Skeletal muscle tissue (tissue), 4 donors: ENCODE data around the gene PDE4D. TPM values are rescaled to one million over a fixed set of nuclear protein-coding genes. Genes with fewer than 3 reads are reported as not detected.

Experiments used
- H3K27ac ChIP-seq: one replicate; pipeline ENCODE4 v1.7.0; 2013; ENCODE audit warnings: mild to moderate bottlenecking, low read depth, low read length, inconsistent platforms
- H3K27me3 ChIP-seq, 3 donors: one replicate each; pipeline ENCODE4 v1.7.0; 2013; ENCODE audit warnings: low read length in 3 of 3; ENCODE audit not compliant: control insufficient read depth in 3 of 3, insufficient read depth in 3 of 3
- H3K36me3 ChIP-seq, 3 donors: one replicate each; pipeline ENCODE4 v1.7.0; 2013; ENCODE audit warnings: low read length in 3 of 3; ENCODE audit not compliant: control insufficient read depth in 3 of 3, insufficient read depth in 3 of 3
- H3K4me1 ChIP-seq, 3 donors: one replicate each; pipeline ENCODE4 v1.7.0; 2013; ENCODE audit warnings: low read length in 3 of 3, mild to moderate bottlenecking in 3 of 3; ENCODE audit not compliant: control insufficient read depth in 3 of 3, insufficient read depth in 3 of 3
- H3K4me3 ChIP-seq, 3 donors: one replicate each; pipeline ENCODE4 v1.7.0; 2013; ENCODE audit warnings: low read length in 3 of 3
- H3K9ac ChIP-seq, 3 donors: one replicate each; pipeline ENCODE4 v1.7.0; 2013; ENCODE audit warnings: low read length in 3 of 3, mild to moderate bottlenecking in 3 of 3, moderate library complexity in 2 of 3, low read depth in 1 of 3
- H3K9me3 ChIP-seq, 3 donors: one replicate each; pipeline ENCODE4 v1.7.0; 2013; ENCODE audit warnings: low read length in 3 of 3; ENCODE audit not compliant: control insufficient read depth in 3 of 3
- total RNA-seq: library from RNA; depleted of rRNA; stranded (reverse); fragments of >200 nt; gene quantifications from one replicate; pipeline ENCODE4 v1.2.3, GENCODE V29; 2014
- donor health status: Osteomylitis.

Gene PDE4D
- total RNA-seq, 1 donor from 2014 or later = 59.0 TPM

DNA sequence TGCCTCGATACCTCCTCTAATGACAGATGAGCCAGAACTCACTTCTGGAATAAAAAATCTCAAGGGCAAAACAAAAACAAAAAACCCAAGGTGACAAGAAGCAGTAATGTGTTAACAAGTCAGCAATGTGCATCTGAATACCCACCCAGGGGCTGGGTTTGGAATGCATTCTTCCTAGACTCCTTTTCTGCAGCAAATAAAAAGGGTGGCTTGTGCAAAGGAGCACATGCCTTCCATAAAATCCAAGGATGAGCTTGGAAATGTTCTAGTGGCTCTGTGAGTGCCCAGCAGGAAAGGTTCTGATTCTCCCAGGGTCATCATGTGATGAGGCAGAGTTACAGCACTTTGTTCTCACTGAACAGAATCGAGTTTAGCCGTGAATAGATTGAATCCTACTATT, 710.8 kb downstream of the PDE4D start:
- H3K4me1 ChIP-seq = peaks cover 18 to 26% (median 19%) of the 10 kb centered on the region in 3 donors
- H3K27me3 ChIP-seq = no peaks in the 10 kb centered on the region
- no peaks in the 10 kb centered on the region for H3K9me3 ChIP-seq
- H3K9ac ChIP-seq = no peak overlapping the region
- peaks cover 0 to under 1% (median 0%) of the 10 kb centered on the region in 3 donors for H3K36me3 ChIP-seq
- no peak overlapping the region for H3K4me3 ChIP-seq
- H3K27ac ChIP-seq = peak overlapping the region; percentile 64

DNA sequence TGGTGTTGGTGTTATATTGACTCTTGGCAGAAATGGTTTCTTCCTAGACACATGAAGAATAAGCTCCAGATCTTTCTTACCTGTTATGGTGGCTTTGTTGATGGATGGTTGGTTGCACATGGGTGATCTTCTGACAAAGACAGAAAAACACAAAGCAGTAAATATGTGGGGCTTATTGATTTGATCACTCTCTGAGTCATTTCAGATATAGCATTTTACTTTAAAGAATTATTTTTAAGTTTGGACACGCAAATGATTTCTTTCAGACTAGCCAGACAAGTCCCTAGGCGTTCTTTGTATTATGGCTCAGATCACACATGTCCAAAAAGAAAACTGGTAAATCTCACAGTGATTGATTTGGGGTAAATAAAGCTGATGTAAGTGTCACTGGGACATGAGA, 713.0 kb downstream of the PDE4D start:
- H3K27ac ChIP-seq = no peak overlapping the region
- no peak overlapping the region for H3K9ac ChIP-seq
- peaks cover 0 to 6% (median 0%) of the 10 kb centered on the region in 3 donors for H3K36me3 ChIP-seq
- H3K4me3 ChIP-seq = no peak overlapping the region
- H3K27me3 ChIP-seq = no peaks in the 10 kb centered on the region
- H3K9me3 ChIP-seq = no peaks in the 10 kb centered on the region
- H3K4me1 ChIP-seq = peaks cover 8 to 14% (median 10%) of the 10 kb centered on the region in 3 donors

DNA sequence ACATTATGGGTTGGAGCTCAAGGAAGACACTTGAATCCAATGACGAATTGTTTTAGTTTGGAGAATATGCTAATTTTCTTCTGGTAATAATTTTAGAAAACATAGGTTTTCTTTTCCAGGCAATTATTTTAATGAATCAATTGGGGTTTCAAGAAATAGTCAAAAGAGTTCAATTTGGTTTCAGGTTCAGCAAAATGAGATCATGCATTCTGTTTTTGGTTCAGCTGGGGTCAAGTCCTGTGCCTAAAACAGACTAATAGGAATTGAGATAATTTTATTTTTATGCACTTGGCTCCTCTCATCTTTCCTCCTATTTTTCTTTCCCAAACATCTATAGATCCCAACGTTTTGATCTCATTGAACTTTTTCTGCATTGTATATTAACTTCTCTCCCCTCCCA, 713.8 kb downstream of the PDE4D start:
- Histone ChIP-seq H3K27me3 (no peaks in the 10 kb centered on the region), H3K36me3 (peaks cover 0 to 6% (median 0%) of the 10 kb centered on the region in 3 donors), H3K4me3 (no peak overlapping the region), H3K9me3 (no peaks in the 10 kb centered on the region), H3K27ac (peak overlapping the region; percentile 8), H3K9ac (no peak overlapping the region), H3K4me1 (peaks cover 3 to 12% (median 4%) of the 10 kb centered on the region in 3 donors)

DNA sequence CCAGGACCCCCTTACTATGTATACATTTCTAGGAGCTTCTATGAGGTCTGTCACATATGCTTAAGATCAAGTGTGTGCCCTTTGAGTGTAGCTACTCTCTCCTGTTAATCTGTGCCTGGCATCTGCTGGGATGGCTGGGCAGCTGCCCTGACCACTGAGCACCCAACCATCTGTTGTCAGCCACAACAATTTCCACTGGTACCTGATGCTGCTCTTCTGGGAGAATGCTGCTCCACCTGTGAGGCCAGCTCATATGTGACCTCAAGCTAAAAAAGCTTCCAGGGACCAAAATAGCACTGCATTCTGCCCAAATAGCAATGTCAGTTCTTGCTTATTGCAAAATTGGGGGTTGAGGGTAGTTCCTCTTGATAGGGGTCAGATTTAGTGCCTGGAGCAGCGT, 715.0 kb downstream of the PDE4D start:
- no peaks in the 10 kb centered on the region for H3K27me3 ChIP-seq
- no peaks in the 10 kb centered on the region for H3K9me3 ChIP-seq
- no peak overlapping the region for H3K4me3 ChIP-seq
- no peak overlapping the region for H3K9ac ChIP-seq
- peak overlapping the region; percentile 49 for H3K27ac ChIP-seq
- H3K36me3 ChIP-seq = peaks cover 0 to 6% (median 0%) of the 10 kb centered on the region in 3 donors
- peaks cover 3 to 12% (median 3%) of the 10 kb centered on the region in 3 donors for H3K4me1 ChIP-seq

- Histone ChIP-seq H3K9ac (no peak overlapping the region), H3K36me3 (peaks cover 0 to 6% (median 0%) of the 10 kb centered on the region in 3 donors), H3K27ac (peak overlapping the region; percentile 49), H3K4me3 (no peak overlapping the region), H3K9me3 (no peaks in the 10 kb centered on the region), H3K4me1 (peaks cover 3 to 12% (median 3%) of the 10 kb centered on the region in 3 donors), H3K27me3 (no peaks in the 10 kb centered on the region)
Observed at GRCh38 chr5:59178071-59178470, 715.5 kb downstream of the PDE4D start.

DNA sequence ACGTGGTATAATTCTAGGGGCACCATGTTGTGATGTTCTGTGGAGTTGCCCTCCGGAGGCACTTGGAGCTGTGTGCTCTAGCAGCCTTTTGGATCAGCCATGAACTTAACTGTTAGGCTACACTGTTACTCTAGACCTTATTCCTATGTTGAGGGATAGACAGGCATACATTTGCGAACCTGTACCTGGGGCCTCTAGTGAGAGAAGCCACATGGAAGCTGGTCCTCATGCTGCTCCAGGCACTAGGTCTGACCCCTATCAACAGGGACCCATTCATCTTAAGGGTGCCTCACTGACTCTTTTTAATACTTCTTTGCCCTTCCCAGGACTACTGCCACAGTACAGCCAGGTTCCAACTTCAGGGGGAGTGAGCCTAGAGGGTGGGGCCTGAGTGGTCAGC, 715.9 kb downstream of the PDE4D start:
- no peak overlapping the region for H3K9ac ChIP-seq
- no peaks in the 10 kb centered on the region for H3K27me3 ChIP-seq
- no peaks in the 10 kb centered on the region for H3K9me3 ChIP-seq
- no peak overlapping the region for H3K4me3 ChIP-seq
- peaks cover 0 to 6% (median 0%) of the 10 kb centered on the region in 3 donors for H3K36me3 ChIP-seq
- H3K27ac ChIP-seq = no peak overlapping the region
- peaks cover 3 to 12% (median 3%) of the 10 kb centered on the region in 3 donors for H3K4me1 ChIP-seq

DNA sequence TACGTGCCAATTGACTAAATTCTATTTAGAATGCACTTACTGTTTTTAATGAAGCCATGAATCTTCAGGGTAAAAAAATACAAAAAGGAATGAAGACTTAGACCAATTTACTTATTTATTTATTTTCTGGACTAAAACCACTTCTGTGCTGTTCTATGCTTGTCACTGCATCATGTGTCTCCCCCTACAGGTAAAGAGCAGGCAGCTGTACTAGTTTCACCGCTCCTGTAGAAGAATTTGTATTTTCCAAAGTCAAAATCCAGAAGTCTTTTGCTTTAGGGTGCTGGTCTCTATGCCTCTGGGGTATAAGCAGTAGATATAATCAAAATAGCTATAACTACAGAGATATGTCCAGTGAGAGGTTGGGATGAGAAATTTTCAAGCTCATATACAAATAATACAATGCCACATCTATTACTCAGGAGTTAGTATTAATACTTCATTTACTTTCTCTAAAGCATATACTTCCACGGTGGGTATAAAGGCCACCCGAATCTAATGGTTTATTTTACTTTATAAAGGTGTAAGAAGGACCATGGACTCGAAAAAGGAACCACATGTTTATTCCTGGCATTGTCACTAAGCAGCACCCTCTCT, 719.2 kb downstream of the PDE4D start:
- Histone ChIP-seq H3K4me1 (peaks cover 8 to 12% (median 10%) of the 10 kb centered on the region in 3 donors), H3K9me3 (no peaks in the 10 kb centered on the region), H3K27ac (no peak overlapping the region), H3K27me3 (no peaks in the 10 kb centered on the region), H3K9ac (peak overlapping the region in 1 of 3 donors; percentile 8), H3K4me3 (no peak overlapping the region), H3K36me3 (peaks cover 0 to 6% (median 0%) of the 10 kb centered on the region in 3 donors)

- Histone ChIP-seq H3K27ac (no peak overlapping the region), H3K27me3 (no peaks in the 10 kb centered on the region), H3K4me1 (peaks cover 8 to 13% (median 9%) of the 10 kb centered on the region in 3 donors), H3K9me3 (no peaks in the 10 kb centered on the region), H3K36me3 (peaks cover 0 to 6% (median 0%) of the 10 kb centered on the region in 3 donors), H3K9ac (no peak overlapping the region), H3K4me3 (no peak overlapping the region)
Observed at GRCh38 chr5:59173578-59173977, 719.9 kb downstream of the PDE4D start.

DNA sequence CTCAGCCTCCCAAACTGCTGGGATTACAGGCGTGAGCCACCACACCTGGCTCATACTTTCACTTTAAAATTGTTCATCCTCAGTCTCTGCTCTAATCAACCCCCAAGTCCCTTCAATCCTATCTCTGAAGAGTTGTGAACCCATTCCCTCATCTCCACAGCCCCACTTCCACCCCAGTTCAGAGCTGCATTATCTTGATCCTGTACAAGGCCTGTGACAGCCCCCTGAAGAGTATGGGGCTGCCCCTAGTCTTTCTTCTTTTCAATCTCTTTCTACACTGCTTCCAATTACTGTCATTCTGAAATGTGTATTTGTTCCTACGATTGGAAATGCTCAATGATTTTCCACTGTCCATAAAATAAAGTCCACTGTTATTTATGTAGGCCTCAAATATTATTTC, 722.4 kb downstream of the PDE4D start:
- Histone ChIP-seq H3K36me3 (no peaks in the 10 kb centered on the region), H3K9ac (no peak overlapping the region), H3K27me3 (no peaks in the 10 kb centered on the region), H3K27ac (no peak overlapping the region), H3K4me3 (no peak overlapping the region), H3K9me3 (no peaks in the 10 kb centered on the region), H3K4me1 (peaks cover 0 to 13% (median 7%) of the 10 kb centered on the region in 3 donors)

GRCh38 chr5:59169768-59170150, 723.8 kb downstream of the PDE4D start:
- Histone ChIP-seq H3K9me3 (no peaks in the 10 kb centered on the region), H3K4me1 (peaks cover 0 to 10% (median 7%) of the 10 kb centered on the region in 3 donors), H3K36me3 (no peaks in the 10 kb centered on the region), H3K4me3 (no peak overlapping the region), H3K9ac (no peak overlapping the region), H3K27ac (no peak overlapping the region), H3K27me3 (no peaks in the 10 kb centered on the region)
